ENCODE data around the gene STAT3.
"Not testable (repeated sequence)": the region's sequence is repeated elsewhere in the genome, so short reads cannot be mapped to it uniquely, and the experiment has no call there.

Gene STAT3

DNA sequence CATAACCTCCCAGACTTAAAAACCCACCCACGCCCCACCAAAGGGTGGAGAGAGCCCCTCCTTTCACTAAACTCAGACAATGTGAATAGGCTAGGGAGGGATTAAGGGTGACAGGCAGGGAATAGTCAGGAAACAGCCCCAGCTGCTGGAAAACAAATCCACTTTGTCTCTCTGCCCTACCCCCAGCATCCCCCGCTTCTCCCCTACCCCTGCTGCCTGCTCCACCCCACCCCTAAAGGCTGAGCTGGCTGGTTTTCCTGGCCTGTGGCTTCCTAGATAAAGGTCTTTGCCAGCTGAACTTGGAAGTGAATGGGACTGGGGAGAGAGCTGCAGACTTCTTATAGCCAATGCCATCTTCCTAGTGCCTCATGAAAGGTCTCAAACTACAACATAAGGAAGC, 19.8 kb upstream of the STAT3 start:
- no peak for DNase-seq (ENCODE audit: low read depth)

DNA sequence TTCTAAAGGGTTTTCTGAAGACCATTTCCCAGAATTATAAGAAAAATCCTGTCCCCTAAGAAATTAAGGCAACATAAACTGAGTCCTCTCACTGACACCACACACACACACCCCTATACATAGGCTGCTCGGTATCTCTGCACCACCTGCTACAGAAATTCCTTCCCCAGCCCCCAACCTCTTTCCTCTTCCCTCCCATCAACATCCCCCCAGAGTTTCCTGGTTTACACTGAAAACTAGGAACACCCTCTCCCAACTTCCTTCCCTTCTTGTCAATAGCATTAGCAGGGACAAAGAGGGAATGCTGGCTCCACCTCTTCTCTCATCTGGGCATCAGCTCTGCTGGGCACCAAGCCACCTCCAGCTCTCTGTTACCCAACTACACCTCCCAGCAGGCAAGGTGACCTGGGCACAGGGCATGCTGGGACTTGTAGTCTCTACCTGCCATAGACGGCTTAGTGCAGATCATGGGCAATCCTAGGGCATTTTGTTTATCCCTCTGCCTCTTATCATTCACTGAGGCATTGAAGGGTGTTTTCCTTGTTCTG, 19.1 kb upstream of the STAT3 start:
- no peak for DNase-seq (ENCODE audit: low read depth)

DNA sequence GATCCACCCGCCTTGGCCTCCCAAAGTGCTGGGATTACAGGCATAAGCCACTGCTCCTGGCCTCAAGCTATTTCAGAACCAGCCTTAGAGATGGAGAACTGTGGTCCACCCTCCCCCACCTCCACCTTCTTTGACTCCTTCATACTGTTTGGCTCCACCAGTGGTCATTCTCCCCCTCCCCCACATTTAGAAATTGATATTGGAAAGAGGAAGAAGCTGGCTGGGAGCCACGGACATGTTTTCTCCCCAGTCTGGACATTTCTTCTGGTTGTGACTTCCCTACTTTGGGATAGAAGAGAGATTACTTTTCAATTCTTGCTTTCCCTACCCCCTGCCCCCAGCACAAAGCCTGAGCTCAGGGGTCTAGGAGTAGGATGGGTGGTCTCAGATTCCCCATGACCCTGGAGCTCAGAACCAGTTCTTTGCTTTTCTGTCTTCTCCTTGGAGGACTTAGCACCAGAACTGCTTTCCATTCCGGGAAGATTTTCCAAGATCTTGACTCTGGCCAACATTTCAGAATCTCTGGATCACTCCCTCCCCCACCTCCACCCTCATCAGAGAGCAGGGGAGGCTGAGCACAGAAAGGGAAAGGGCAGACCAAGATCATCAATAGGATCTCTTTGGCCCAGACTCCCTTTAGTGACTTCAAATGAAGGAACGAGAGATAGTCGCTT, 18.5 kb upstream of the STAT3 start:
- DNase-seq (ENCODE audit: low read depth), result no peak

- DNase-seq (ENCODE audit: low read depth), result no peak
Observed at GRCh38 chr17:42405963-42406495, 17.8 kb upstream of the STAT3 start.

- DNase-seq (ENCODE audit: low read depth), result no peak
Observed at GRCh38 chr17:42405076-42405475, 16.8 kb upstream of the STAT3 start.

- no peak for DNase-seq (ENCODE audit: low read depth)
Observed at GRCh38 chr17:42404326-42405055, 16.2 kb upstream of the STAT3 start.

DNA sequence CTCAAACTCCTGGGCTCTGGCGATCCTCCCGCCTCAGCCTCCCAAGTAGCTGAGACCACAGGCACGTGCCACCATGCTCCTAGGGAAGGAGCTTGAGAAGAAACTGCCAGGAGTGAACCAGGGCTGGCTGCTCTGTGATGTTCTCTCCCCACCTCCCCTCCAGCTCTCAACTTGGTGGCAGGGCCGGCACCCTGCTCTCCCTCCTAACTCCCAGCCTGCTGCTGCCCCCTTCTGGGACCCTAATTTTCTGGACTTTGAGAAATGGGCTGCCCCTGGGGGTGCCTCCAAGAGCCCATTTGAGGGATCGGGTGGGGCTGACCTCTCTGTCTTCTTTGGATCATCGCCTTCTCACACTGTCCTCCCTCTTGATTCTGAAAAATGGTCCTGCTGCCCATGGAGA, 14.9 kb upstream of the STAT3 start:
- no peak for DNase-seq (ENCODE audit: low read depth)

- DNase-seq (ENCODE audit: low read depth), result no peak
Observed at GRCh38 chr17:42402117-42402516, 13.9 kb upstream of the STAT3 start.

- DNase-seq (ENCODE audit: low read depth), result not testable (repeated sequence)
Observed at GRCh38 chr17:42400844-42401375, 12.7 kb upstream of the STAT3 start.

DNA sequence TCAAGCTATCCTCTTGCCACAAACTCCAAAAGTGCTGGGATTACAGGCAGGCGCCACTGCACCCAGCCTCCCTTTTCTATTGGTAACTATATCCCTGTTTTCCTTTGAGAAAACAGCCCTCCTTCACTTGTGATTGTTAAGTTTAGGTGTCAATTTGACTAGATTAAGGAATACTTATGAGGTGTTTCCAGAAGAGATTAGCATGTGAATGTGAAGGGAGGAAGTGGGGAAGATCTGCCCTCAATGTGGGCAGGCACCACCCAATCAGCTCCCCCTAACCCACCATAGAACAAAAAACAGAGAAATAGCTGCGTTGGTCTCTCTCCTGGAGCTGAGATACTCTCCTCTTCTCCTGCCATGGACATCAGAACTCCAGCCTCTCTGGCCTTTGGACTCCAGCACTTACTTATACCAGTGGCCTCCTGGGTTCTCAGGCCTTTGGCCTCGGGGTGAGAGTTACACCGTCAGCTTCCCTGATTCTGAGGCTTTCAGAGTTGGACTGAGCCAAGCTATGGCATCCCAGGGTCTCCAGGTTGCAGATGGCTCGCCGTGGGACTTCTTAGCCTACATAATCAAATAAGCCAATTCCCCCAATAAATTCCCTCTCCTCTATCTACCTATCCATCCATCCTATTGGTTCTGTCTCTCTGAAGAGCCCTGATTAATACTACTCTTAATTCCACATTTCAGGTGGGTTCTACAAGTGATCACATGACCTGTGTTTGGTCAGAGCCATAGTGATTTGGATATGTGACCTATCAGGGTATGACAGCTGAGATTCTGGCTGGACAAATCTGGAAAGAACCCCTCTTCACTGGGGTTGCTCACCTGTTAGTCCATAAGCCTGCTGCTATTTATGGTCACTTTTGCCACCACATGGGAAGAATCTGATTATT, 12.0 kb upstream of the STAT3 start:
- DNase-seq (ENCODE audit: low read depth), result no peak

GRCh38 chr17:42399121-42399520, 10.9 kb upstream of the STAT3 start:
- no peak for DNase-seq (ENCODE audit: low read depth)

DNA sequence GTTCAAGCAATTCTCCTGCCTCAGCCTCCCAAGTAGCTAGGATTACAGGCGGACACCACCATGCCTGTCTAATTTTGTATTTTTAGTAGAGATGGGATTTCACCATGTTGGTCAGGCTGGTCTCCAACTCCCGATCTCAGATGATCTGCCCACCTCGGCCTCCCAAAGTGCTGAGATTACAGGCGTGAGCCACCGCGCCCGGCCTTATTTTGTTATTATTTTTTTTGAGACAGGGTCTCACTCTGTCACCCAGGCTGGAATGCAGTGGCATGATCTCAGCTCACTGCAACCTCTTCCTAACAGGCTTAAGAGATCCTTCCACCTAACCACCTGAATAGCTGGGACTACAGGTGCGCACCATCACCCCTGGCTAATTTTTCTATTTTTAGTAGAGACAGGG, 7.4 kb upstream of the STAT3 start:
- not testable (repeated sequence) for DNase-seq (ENCODE audit: low read depth)

- DNase-seq (ENCODE audit: low read depth), result no peak
Observed at GRCh38 chr17:42394838-42395237, 6.6 kb upstream of the STAT3 start.

GRCh38 chr17:42392692-42393415, 4.6 kb upstream of the STAT3 start:
- no peak for DNase-seq (ENCODE audit: low read depth)

- DNase-seq (ENCODE audit: low read depth), result not testable (repeated sequence)
Observed at GRCh38 chr17:42391439-42391838, 3.2 kb upstream of the STAT3 start.

GRCh38 chr17:42389899-42390298, 1.7 kb upstream of the STAT3 start:
- DNase-seq (ENCODE audit: low read depth), result no peak

GRCh38 chr17:42389135-42389417, 834 bp upstream of the STAT3 start:
- DNase-seq (ENCODE audit: low read depth), result no peak

DNA sequence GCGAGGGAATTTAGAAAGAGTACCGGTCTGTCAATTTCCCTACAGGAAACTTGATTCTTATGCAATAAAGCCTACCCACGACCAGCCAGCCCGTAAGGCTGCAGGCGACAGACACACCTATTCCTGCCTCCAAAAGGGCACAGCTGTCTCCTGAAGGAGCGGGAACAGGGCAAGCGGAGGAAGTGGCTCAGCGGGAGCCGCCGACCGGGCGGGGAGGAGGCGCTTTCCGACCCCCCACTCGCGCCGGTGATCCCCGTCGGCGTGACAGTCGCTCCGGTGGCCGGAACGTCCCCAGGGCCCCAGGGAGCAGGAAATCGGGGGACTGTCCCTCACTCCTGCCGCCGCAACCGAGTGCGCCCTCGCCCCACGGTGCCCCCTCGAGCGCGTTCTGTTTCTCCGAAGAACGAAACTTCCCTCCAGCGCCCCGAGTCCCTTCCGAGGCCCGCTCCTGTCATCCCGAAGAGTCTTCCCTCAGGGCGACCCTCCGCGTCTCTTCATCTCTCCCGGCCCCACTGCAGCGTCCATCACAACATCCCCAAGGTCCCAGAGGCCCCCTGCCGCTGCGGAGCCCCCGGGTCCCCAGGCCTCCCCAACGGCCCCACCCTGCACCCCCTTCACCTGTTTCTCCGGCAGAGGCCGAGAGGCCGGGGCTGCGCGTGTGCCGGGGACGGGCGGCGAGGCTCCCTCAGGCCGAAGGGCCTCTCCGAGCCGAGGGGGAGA, 421 bp downstream of the STAT3 start:
- no peak for DNase-seq (ENCODE audit: low read depth)

GRCh38 chr17:42386777-42387657, 1.2 kb downstream of the STAT3 start:
- DNase-seq (ENCODE audit: low read depth), result no peak

DNA sequence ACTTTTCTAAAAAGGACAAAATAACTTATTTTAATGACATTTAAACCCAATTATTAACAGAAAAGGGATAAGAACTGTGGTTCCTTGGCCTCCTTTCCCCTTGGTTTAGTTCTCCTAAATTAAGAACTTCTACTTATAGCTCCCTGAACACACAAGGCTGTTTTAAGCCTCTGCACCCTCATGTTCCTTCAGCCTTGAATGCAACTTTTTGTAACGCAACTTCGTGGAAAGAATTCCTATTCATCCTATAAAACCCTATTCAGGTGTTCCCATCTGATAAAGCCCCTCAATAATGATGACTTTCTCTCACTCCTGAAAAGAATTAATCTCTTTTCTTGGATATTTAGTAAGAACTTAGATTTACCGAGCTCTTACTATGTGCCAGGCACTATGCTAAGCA, 6.3 kb downstream of the STAT3 start:
- DNase-seq (ENCODE audit: low read depth), result no peak

Measured in CMK (cell line).